ENCODE data around the gene POLR3B.
"Not testable (repeated sequence)": the region's sequence is repeated elsewhere in the genome, so short reads cannot be mapped to it uniquely, and the experiment has no call there.

The POLR3B gene

GRCh38 chr12:106459534-106459933 is 102.0 kb downstream of the POLR3B start:
- no peak for DNase-seq (ENCODE audit: low read depth in 3 of 3)

DNA sequence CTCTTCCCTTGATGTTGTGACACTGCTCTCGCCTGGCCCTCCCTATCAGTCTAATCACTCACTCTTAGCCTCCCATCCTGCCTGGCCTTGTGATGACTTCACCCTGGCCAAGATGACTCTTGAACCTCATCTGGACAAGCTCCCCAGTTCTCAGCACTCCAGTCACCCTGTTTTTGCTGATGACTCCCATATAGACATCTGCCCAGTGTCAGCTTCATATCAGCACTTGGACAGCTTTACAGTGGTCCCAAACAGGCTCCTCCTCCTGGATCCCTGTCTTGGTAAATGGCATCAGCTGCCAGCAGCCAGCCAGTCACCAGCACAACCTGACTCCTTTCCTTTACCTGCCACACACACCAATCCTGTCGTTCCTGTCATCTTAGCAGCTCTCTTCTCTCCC is 104.2 kb downstream of the POLR3B start:
- no peak for DNase-seq (ENCODE audit: low read depth in 3 of 3)

GRCh38 chr12:106465605-106466004 is 108.1 kb downstream of the POLR3B start:
- DNase-seq (ENCODE audit: low read depth in 3 of 3): not testable (repeated sequence)

DNA sequence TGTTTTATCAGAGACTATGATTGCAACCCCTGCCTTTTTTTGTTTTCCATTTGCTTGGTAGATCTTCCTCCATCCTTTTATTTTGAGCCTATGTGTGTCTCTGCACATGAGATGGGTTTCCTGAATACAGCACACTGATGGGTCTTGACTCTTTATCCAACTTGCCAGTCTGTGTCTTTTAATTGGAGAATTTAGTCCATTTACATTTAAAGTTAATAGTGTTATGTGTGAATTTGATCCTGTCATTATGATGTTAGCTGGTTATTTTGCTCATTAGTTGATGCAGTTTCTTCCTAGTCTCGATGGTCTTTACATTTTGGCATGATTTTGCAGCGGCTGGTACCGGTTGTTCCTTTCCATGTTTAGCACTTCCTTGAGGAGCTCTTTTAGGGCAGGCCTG is 118.1 kb downstream of the POLR3B start:
- not testable (repeated sequence) for DNase-seq (ENCODE audit: low read depth in 3 of 3)

- DNase-seq (ENCODE audit: low read depth in 3 of 3): not testable (repeated sequence)
These were observed 120.1 kb downstream of the POLR3B start for GRCh38 chr12:106477627-106478026.

DNA sequence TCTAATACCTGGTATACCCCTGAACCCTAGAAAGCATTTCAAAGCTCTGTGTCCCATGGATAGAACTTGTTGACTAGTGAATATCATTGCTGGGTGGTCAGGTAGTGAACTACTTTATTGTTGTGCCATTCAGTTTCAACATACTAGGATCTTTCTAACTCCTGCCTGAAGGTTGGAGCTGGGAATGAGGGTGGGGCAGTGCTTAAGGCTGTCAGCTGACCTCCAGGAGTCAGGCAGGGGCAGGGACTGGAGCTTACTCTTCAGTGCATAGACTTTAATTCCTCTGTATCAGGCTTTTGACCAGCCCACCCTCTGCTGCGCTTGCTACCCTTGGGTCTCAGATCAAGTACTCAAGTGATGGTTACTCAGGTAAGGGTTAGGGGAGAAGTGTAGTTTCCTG is 122.7 kb downstream of the POLR3B start:
- DNase-seq (ENCODE audit: low read depth in 3 of 3): no peak

GRCh38 chr12:106481246-106481645 is 123.7 kb downstream of the POLR3B start:
- DNase-seq (ENCODE audit: low read depth in 3 of 3): no peak

GRCh38 chr12:106487664-106488063 is 130.1 kb downstream of the POLR3B start:
- no peak for DNase-seq (ENCODE audit: low read depth in 3 of 3)

DNA sequence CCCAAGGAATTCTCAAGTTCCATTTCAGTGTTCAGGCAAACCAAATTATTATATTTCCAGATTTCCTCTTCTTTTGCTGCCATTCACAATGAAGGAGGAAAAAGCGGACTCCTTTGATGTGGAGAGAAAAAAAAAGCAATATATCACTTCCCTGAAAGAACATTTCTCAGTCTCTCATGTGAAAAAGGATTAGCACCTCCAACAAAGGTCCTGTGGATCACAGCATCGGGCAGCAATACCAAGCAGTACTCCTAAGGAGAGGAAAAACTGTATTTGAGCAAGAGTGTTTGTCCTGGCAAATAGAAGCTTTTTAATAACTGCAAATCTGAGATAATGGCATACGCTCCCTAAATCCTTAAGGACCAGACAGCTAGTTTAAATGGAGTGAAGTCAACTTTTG is 131.3 kb downstream of the POLR3B start:
- no peak for DNase-seq (ENCODE audit: low read depth in 3 of 3)

GRCh38 chr12:106490264-106490663 is 132.7 kb downstream of the POLR3B start:
- no peak for DNase-seq (ENCODE audit: low read depth in 3 of 3)

- no peak for DNase-seq (ENCODE audit: low read depth in 3 of 3)
These were observed 135.3 kb downstream of the POLR3B start for GRCh38 chr12:106492857-106493256.

GRCh38 chr12:106493531-106493930 is 136.0 kb downstream of the POLR3B start:
- DNase-seq (ENCODE audit: low read depth in 3 of 3): no peak

GRCh38 chr12:106495354-106495965 is 137.9 kb downstream of the POLR3B start:
- no peak for DNase-seq (ENCODE audit: low read depth in 3 of 3)

DNA sequence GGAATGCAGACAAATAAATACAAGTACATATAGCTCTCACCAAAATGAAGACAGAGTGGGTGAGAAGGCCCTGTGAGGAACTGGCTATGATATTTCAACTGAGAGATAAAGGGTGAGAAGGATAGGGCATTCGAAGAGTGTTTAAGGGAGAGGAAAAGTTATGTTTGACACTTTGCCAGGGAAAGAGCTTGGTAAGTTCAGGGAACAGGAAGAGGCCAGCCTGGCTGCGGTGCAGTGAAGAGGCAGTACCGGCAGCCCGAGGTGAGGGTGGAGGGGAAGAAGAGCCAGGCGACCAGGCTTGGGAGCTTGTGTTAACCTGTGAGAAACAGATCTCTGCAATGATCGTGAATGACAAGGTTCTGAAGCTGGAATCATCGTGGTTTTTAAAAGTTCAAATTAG is 140.5 kb downstream of the POLR3B start:
- DNase-seq (ENCODE audit: low read depth in 3 of 3): no peak

- no peak for DNase-seq (ENCODE audit: low read depth in 3 of 3)
These were observed 142.1 kb downstream of the POLR3B start for GRCh38 chr12:106499628-106500027.

DNA sequence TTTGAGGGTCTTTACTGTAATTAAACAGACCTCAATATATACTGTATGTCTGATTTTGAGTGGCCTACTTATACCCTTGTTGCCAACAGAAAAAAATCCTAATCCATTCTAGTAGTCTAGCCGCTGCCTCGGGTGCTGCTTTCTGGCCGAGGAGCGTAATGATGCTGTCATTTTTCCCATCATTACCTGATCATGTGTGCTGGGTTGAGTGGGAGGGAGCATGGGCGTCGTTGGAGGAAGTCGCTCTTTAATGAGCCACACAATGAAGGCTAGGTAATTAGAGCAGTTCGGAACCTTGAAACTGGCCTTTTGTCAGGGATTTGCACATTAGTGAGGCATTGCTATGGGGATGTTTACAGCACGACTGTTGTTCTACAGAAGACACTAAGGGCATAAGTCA is 149.1 kb downstream of the POLR3B start:
- DNase-seq (ENCODE audit: low read depth in 3 of 3): no peak

DNA sequence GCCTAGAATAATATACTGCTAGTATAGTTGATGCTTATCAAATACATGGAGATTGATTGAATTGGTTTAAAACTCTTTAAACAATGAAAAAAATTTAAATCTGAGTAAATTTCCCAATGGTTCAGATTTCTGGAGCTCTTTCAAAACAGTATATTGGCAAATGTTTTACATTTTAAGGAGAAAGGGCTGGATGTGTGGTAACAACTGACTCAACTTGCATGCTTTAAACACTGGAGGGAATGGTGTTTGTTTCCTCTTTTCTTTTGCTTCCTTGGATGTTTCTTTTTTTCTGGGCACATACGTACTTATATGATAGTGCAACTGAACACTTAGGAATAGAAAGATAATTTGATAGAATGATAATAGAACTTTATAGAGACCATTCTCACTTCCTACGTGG is 151.4 kb downstream of the POLR3B start:
- DNase-seq (ENCODE audit: low read depth in 3 of 3): no peak

DNA sequence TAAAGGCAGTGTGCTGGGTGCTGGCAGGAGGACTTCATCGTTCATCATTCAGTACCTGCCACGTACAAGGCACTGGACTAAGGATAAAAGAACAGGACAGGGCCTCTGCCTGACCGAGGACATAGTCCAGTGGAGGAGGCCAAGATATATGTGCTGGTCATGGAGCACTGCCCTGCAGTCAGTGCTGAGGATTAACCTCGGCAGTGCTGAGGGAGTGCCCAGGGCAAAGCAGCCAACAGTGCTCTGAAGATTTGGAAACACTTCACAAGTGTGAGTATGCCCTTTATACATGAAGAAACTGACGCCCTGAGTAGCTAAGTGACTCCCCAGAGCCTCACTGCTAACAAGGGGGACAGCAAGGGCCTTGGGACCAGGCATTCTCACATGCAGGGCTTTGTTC is 153.8 kb downstream of the POLR3B start:
- DNase-seq (ENCODE audit: low read depth in 3 of 3): no peak

DNA sequence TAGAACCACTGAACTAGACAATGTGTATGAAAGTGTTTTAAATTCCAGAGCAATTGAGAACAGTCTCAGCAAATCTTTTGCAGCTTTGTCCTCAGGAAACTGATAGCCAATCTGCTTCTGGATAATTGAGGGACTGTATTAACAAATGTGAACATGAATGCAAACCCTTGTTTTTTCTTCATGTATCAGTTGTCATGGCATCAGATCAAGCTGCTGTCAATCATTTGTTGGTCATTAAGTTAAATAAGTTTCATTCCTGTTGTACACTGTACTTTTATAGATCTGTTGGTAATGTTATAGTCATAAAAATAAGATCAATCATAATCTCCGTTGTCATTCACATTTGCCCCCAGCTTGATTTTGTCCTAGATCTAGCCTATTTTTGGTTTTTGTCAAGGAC is 159.8 kb downstream of the POLR3B start:
- no peak for DNase-seq (ENCODE audit: low read depth in 3 of 3)

- DNase-seq (ENCODE audit: low read depth in 3 of 3): no peak
These were observed 162.1 kb downstream of the POLR3B start for GRCh38 chr12:106519607-106520021.

GRCh38 chr12:106521901-106522300 is 164.4 kb downstream of the POLR3B start:
- DNase-seq (ENCODE audit: low read depth in 3 of 3): no peak

GRCh38 chr12:106522708-106523107 is 165.2 kb downstream of the POLR3B start:
- DNase-seq (ENCODE audit: low read depth in 3 of 3): no peak

DNA sequence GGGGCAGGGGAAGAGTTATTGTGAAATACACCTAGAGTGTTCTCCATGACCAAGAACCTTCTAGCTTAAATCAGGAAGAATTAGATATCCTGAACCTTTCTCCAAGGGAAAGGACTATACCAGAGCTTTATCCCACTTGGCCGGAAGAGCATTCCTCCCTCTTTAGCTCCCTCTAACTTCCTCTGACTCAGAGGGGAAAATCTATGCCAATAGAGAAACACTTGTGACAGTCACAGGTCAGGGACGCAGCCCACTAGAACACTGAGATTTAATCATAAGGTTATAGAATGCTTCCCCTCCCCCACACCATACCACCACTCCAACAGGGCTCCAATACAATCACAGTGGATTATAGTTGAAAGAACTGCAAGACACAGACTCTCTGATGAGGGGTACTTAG is 169.8 kb downstream of the POLR3B start:
- DNase-seq (ENCODE audit: low read depth in 3 of 3): no peak

- no peak for DNase-seq (ENCODE audit: low read depth in 3 of 3)
These were observed 183.7 kb downstream of the POLR3B start for GRCh38 chr12:106541201-106541600.
